ENCODE results near the gene GNPTG. TPM values are rescaled to one million over a fixed set of nuclear protein-coding genes. Genes with fewer than 3 reads are reported as not detected.

The GNPTG gene
- total RNA-seq, 1 donor from 2014 or later: 55.6 TPM

- Mint-ChIP-seq H3K9me3 (no peaks in the 10 kb centered on the region), H3K4me1 (ENCODE audit: unreplicated experiment) (no peaks in the 10 kb centered on the region), H3K27ac (no peak overlapping the region), H3K27me3 (no peaks in the 10 kb centered on the region), H3K36me3 (no peaks in the 10 kb centered on the region), H3K4me3 (no peak overlapping the region)
- DNase-seq (ENCODE audit: extremely low spot score, unreplicated experiment): no peak
- no peak for TF ChIP-seq CTCF (conservative IDR thresholded peaks at IDR 0.05)
These were observed 38.0 kb downstream of the GNPTG start for GRCh38 chr16:1389762-1390161.

GRCh38 chr16:1390239-1390779 is 38.6 kb downstream of the GNPTG start:
- Mint-ChIP-seq H3K9me3 (no peaks in the 10 kb centered on the region), H3K27me3 (no peaks in the 10 kb centered on the region), H3K27ac (no peak overlapping the region), H3K4me3 (no peak overlapping the region), H3K4me1 (ENCODE audit: unreplicated experiment) (no peaks in the 10 kb centered on the region), H3K36me3 (no peaks in the 10 kb centered on the region)
- no peak for TF ChIP-seq CTCF (conservative IDR thresholded peaks at IDR 0.05)
- no peak for DNase-seq (ENCODE audit: extremely low spot score, unreplicated experiment)

- Mint-ChIP-seq H3K27me3 (no peaks in the 10 kb centered on the region), H3K36me3 (no peaks in the 10 kb centered on the region), H3K4me1 (ENCODE audit: unreplicated experiment) (no peaks in the 10 kb centered on the region), H3K27ac (no peak overlapping the region), H3K4me3 (no peak overlapping the region), H3K9me3 (no peaks in the 10 kb centered on the region)
- no peak for TF ChIP-seq CTCF (conservative IDR thresholded peaks at IDR 0.05)
- no peak for DNase-seq (ENCODE audit: extremely low spot score, unreplicated experiment)
These were observed 41.1 kb downstream of the GNPTG start for GRCh38 chr16:1392826-1393225.

DNA sequence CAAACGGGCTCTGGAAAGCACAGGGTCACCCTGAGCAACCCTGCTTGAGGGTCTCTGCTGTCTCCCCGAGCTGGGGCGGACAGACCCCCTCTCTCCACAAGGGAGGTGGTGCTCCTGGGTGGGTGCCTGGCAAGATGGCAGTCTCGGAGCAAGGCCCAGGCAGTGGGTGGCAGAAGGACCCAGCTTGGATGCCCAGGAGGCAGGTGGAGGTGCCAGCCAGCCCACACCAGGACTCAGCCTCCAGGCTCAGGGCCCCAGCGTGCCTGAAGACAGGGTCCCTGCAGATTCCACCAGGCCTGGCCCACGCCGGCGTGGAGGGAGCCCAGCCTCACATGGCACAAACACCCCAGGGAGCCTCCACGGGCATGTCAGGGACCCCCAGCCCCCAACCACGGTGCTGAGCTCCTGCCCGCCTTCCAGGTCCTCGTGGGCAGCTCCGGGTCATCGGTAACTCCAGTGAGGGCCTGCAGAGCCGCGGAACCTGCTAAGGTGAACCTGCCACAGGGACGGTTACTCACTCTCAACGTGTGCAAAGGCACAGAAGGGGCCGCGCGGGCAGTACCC is 42.0 kb downstream of the GNPTG start:
- no peaks in the 10 kb centered on the region for H3K4me1 Mint-ChIP-seq (ENCODE audit: unreplicated experiment)
- H3K4me3 Mint-ChIP-seq: no peak overlapping the region
- H3K9me3 Mint-ChIP-seq: no peaks in the 10 kb centered on the region
- DNase-seq (ENCODE audit: extremely low spot score, unreplicated experiment): no peak
- no peaks in the 10 kb centered on the region for H3K27me3 Mint-ChIP-seq
- no peak overlapping the region for H3K27ac Mint-ChIP-seq
- TF ChIP-seq CTCF (conservative IDR thresholded peaks at IDR 0.05): no peak
- no peaks in the 10 kb centered on the region for H3K36me3 Mint-ChIP-seq

- H3K9me3 Mint-ChIP-seq: no peaks in the 10 kb centered on the region
- DNase-seq (ENCODE audit: extremely low spot score, unreplicated experiment): no peak
- no peaks in the 10 kb centered on the region for H3K36me3 Mint-ChIP-seq
- H3K27me3 Mint-ChIP-seq: no peaks in the 10 kb centered on the region
- no peak overlapping the region for H3K4me3 Mint-ChIP-seq
- H3K27ac Mint-ChIP-seq: no peak overlapping the region
- TF ChIP-seq CTCF (conservative IDR thresholded peaks at IDR 0.05): no peak
- no peaks in the 10 kb centered on the region for H3K4me1 Mint-ChIP-seq (ENCODE audit: unreplicated experiment)
These were observed 42.7 kb downstream of the GNPTG start for GRCh38 chr16:1394367-1394951.

Data from type B pancreatic cell (in vitro differentiated cells).